NCI-H1092 treated with DMSO at 0.1 percent for 48 hours (cell line): ENCODE measurements around the gene AOC1.

ENCODE experiments used
- DNase-seq: peaks from one replicate; lab custom pipeline; 2025; lab: John Stamatoyannopoulos, UW

The AOC1 gene

GRCh38 chr7:150835019-150835418, 17.3 kb upstream of the AOC1 start:
- no peak for DNase-seq

GRCh38 chr7:150835702-150836280, 16.5 kb upstream of the AOC1 start:
- DNase-seq = no peak

- DNase-seq = no peak
These were observed 13.2 kb upstream of the AOC1 start for GRCh38 chr7:150838965-150839650.

- no peak for DNase-seq
These were observed 10.3 kb upstream of the AOC1 start for GRCh38 chr7:150842018-150842417.

GRCh38 chr7:150842716-150843115, 9.6 kb upstream of the AOC1 start:
- no peak for DNase-seq

GRCh38 chr7:150845421-150845861, 6.9 kb upstream of the AOC1 start:
- no peak for DNase-seq

GRCh38 chr7:150846291-150847115, 5.8 kb upstream of the AOC1 start:
- DNase-seq = no peak

GRCh38 chr7:150847536-150847935, 4.8 kb upstream of the AOC1 start:
- no peak for DNase-seq

- DNase-seq = no peak
These were observed 4.2 kb upstream of the AOC1 start for GRCh38 chr7:150848111-150848510.

- DNase-seq = no peak
These were observed 3.7 kb upstream of the AOC1 start for GRCh38 chr7:150848561-150849115.

- no peak for DNase-seq
These were observed 3.0 kb upstream of the AOC1 start for GRCh38 chr7:150849204-150849775.

- no peak for DNase-seq
These were observed 2.0 kb upstream of the AOC1 start for GRCh38 chr7:150850273-150850672.

- DNase-seq = no peak
These were observed 586 bp upstream of the AOC1 start for GRCh38 chr7:150851492-150852370.

GRCh38 chr7:150854066-150855000, 2.0 kb downstream of the AOC1 start:
- no peak for DNase-seq

GRCh38 chr7:150855046-150855445, 2.7 kb downstream of the AOC1 start:
- no peak for DNase-seq

GRCh38 chr7:150855476-150856302, 3.4 kb downstream of the AOC1 start:
- DNase-seq = no peak

GRCh38 chr7:150856303-150857275, 4.3 kb downstream of the AOC1 start:
- no peak for DNase-seq
